ENCODE results near the gene MAB21L1.

Gene MAB21L1

DNA sequence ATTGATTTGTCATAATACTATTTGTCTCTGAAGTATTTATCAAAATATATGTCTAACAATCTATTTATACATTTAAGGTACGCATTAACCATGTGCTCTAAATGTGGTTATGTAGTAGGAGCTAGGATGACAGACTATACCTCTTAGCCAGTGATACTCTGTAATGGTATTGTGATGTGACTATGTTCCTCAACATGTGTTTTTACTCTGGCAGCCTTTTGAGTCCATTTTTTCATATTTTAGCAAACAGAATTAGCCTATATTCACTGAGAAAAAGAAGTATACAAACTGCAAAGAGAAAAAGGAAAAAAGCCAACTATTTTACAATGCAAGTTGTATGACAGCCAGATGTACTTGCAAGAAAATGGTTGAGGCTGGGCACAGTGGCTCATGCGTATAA, 26.7 kb downstream of the MAB21L1 start:
- DNase-seq (ENCODE audit: extremely low spot score, insufficient read length, low read depth) (no peak), FAIRE-seq (no peak)

DNA sequence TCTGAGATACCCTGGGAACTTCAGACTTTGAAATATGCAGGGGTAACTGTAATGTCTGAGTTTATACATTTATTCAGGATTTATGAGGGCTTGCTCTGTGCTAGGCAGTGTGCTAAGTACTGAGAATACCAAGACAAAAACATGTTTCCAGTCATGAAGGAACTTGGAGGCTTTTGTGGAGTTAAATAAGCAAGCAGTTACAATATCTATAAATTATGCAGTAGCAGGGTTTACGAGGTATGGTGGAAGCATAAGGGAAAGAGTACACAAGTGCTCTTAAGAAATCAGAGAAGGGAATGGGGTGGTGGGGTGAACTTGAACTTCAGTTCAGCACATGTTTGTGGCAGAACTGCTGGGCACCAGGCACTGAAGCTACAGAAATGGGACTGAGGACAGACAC, 28.0 kb downstream of the MAB21L1 start:
- FAIRE-seq (no peak), DNase-seq (ENCODE audit: extremely low spot score, insufficient read length, low read depth) (no peak)

Measured in GM18507 (cell line).